ENCODE results near the gene UBASH3B.
A peak's percentile ranks its signal among the peaks of the same experiment; 100 is the strongest.
"Not testable (repeated sequence)": the region's sequence is repeated elsewhere in the genome, so short reads cannot be mapped to it uniquely, and the experiment has no call there.

Gene UBASH3B

GRCh38 chr11:122709039-122709760 lies 53.7 kb downstream of the UBASH3B start:
- no peak for DNase-seq (ENCODE audit: low read depth)

- no peak for DNase-seq (ENCODE audit: low read depth)
Measured at GRCh38 chr11:122711362-122711761, 55.8 kb downstream of the UBASH3B start.

- no peak for DNase-seq (ENCODE audit: low read depth)
Measured at GRCh38 chr11:122711831-122712381, 56.4 kb downstream of the UBASH3B start.

GRCh38 chr11:122714004-122714403 lies 58.5 kb downstream of the UBASH3B start:
- DNase-seq (ENCODE audit: low read depth), result no peak

GRCh38 chr11:122714484-122714883 lies 59.0 kb downstream of the UBASH3B start:
- no peak for DNase-seq (ENCODE audit: low read depth)

- no peak for DNase-seq (ENCODE audit: low read depth)
Measured at GRCh38 chr11:122715548-122716440, 60.3 kb downstream of the UBASH3B start.

GRCh38 chr11:122717264-122717867 lies 61.8 kb downstream of the UBASH3B start:
- DNase-seq (ENCODE audit: low read depth), result no peak

- no peak for DNase-seq (ENCODE audit: low read depth)
Measured at GRCh38 chr11:122720107-122720881, 64.8 kb downstream of the UBASH3B start.

- DNase-seq (ENCODE audit: low read depth), result no peak
Measured at GRCh38 chr11:122721201-122721963, 65.9 kb downstream of the UBASH3B start.

- no peak for DNase-seq (ENCODE audit: low read depth)
Measured at GRCh38 chr11:122721964-122722266, 66.4 kb downstream of the UBASH3B start.

- DNase-seq (ENCODE audit: low read depth), result no peak
Measured at GRCh38 chr11:122723106-122723505, 67.6 kb downstream of the UBASH3B start.

GRCh38 chr11:122723576-122723975 lies 68.1 kb downstream of the UBASH3B start:
- no peak for DNase-seq (ENCODE audit: low read depth)

GRCh38 chr11:122724520-122724919 lies 69.0 kb downstream of the UBASH3B start:
- no peak for DNase-seq (ENCODE audit: low read depth)

GRCh38 chr11:122726028-122726427 lies 70.5 kb downstream of the UBASH3B start:
- DNase-seq (ENCODE audit: low read depth), result no peak

- no peak for DNase-seq (ENCODE audit: low read depth)
Measured at GRCh38 chr11:122727101-122727929, 71.8 kb downstream of the UBASH3B start.

GRCh38 chr11:122728561-122728960 lies 73.0 kb downstream of the UBASH3B start:
- DNase-seq (ENCODE audit: low read depth), result no peak

- no peak for DNase-seq (ENCODE audit: low read depth)
Measured at GRCh38 chr11:122729139-122729538, 73.6 kb downstream of the UBASH3B start.

- DNase-seq (ENCODE audit: low read depth), result not testable (repeated sequence)
Measured at GRCh38 chr11:122730694-122731093, 75.2 kb downstream of the UBASH3B start.

GRCh38 chr11:122731500-122731913 lies 76.0 kb downstream of the UBASH3B start:
- DNase-seq (ENCODE audit: low read depth), result peak; percentile 81

Data from non-pigmented ciliary epithelial cell (primary cell).